Stomach (tissue), 9 donors: ENCODE results near the gene PDE9A. TPM values are rescaled to one million over a fixed set of nuclear protein-coding genes. Genes with fewer than 3 reads are reported as not detected.
"Not testable (repeated sequence)": the region's sequence is repeated elsewhere in the genome, so short reads cannot be mapped to it uniquely, and the experiment has no call there.

Experiments
- DNase-seq, 2 donors: peaks; one replicate each; pipeline versions ENCODE4 v3.0.0 to v3.0.0-alpha.2; 2013 to 2019
- H3K27ac ChIP-seq, 5 donors: fragments of 200-600 bp in 4 of 5; sonication (generic) in 4 of 5; one replicate each; pipeline ENCODE4 v1.5.1; 2013 to 2019; ENCODE audit warnings: mild to moderate bottlenecking in 1 of 5, moderate library complexity in 1 of 5
- H3K27me3 ChIP-seq, 3 donors: fragments of 200-600 bp; sonication (generic); one replicate each; pipeline ENCODE4 v1.5.1; 2017 to 2019; ENCODE audit warnings: mixed run types in 1 of 3
- H3K36me3 ChIP-seq, 4 donors: fragments of 200-600 bp; sonication (generic); 1 replicate in 3 of 4; 2 replicates in 1 of 4; pipeline ENCODE4 v1.5.1; 2016 to 2019
- H3K4me1 ChIP-seq, 4 donors: fragments of 200-600 bp; sonication (generic); one replicate each; pipeline ENCODE4 v1.5.1; 2016 to 2019
- H3K4me3 ChIP-seq, 4 donors: fragments of 200-600 bp; sonication (generic) in 3 of 4; one replicate each; pipeline ENCODE4 v1.5.1; 2016 to 2019; ENCODE audit warnings: mild to moderate bottlenecking in 1 of 4
- H3K9me3 ChIP-seq, 4 donors: fragments of 200-600 bp; sonication (generic); one replicate each; pipeline ENCODE4 v1.5.1; 2016 to 2019
- CTCF ChIP-seq, 7 experiments: fragments of 450-650 bp in 4 of 7; fragments of 200-600 bp in 3 of 7; sonication (generic) in 3 of 7; IDR thresholded peaks; one replicate each; pipeline ENCODE4 v1.5.1; 2016 to 2019; ENCODE audit warnings: antibody characterized with exemption in 7 of 7, control low read depth in 2 of 7, mild to moderate bottlenecking in 1 of 7
- EP300 ChIP-seq: sonication (generic); formaldehyde crosslinking; IDR thresholded peaks from one replicate; pipeline ENCODE4 v1.6.1; 2017; ENCODE audit warnings: antibody characterized with exemption
- POLR2A ChIP-seq, 4 donors: fragments of 450-650 bp; IDR thresholded peaks; one replicate each; pipeline ENCODE4 v1.6.1; 2016; ENCODE audit warnings: antibody characterized with exemption in 4 of 4, control low read depth in 2 of 4, mild to moderate bottlenecking in 1 of 4, moderate library complexity in 1 of 4
- POLR2AphosphoS5 ChIP-seq, 3 donors: sonication (generic); formaldehyde crosslinking; IDR thresholded peaks; one replicate each; pipeline ENCODE4 v1.6.1; 2016; ENCODE audit warnings: antibody characterized with exemption in 3 of 3
- WGBS, 5 donors: extraction: QIAGEN DNeasy Blood & Tissue Kit in 3 of 5; methylation state at CpG; one replicate each; pipeline versions ENCODE4 v1.1.5 to v1.1.7; 2013 to 2018; 5-methylcytosine and 5-hydroxymethylcytosine counted together
- intact Hi-C: fragments of 100-400 bp; cut with DNase I; formaldehyde crosslinking; loops from one replicate; pipeline ENCODE4 v1.15.1; 2023; ENCODE audit warnings: low total_unique reads
- polyA plus RNA-seq, 3 donors: library from polyadenylated mRNA; stranded (reverse); fragments of 200-250 nt; gene quantifications; one replicate each; pipeline ENCODE4 v1.2.3, GENCODE V29; 2013
- total RNA-seq, 5 donors: library from RNA; depleted of rRNA; stranded (reverse); fragments of >200 nt; gene quantifications; one replicate each; pipeline versions ENCODE4 v1.1.0 to v1.2.3, GENCODE V29; 2014 to 2016
- donor health status: healthy with polysubstance abuse.
- donor health status: Bipolar disorder and iron deficiency.
- donor health status: healthy.

Gene PDE9A
- total and polyA plus RNA-seq, 8 donors = 6.4 to 77.1 (median 11.9) TPM

GRCh38 chr21:42627527-42628289 lies 25.7 kb upstream of the PDE9A start:
- H3K9me3 ChIP-seq = no peaks in the 10 kb centered on the region
- H3K27ac ChIP-seq = no peak overlapping the region
- 76 to 82% (median 80%) methylated on average over 15 of the region's 15 CpGs for WGBS, 5 donors
- intact Hi-C loops = no loop called here
- no peak for DNase-seq
- H3K4me1 ChIP-seq = peaks cover 3 to 13% (median 5%) of the 10 kb centered on the region in 4 donors
- peaks cover 0 to 17% (median 0%) of the 10 kb centered on the region in 3 donors for H3K27me3 ChIP-seq
- TF ChIP-seq POLR2AphosphoS5 (IDR thresholded peaks at IDR 0.05) (no peak), POLR2A (IDR thresholded peaks at IDR 0.05) (no peak), EP300 (no peak), CTCF (IDR thresholded peaks at IDR 0.05) (no peak)
- H3K36me3 ChIP-seq = no peaks in the 10 kb centered on the region
- H3K4me3 ChIP-seq = no peak overlapping the region

DNA sequence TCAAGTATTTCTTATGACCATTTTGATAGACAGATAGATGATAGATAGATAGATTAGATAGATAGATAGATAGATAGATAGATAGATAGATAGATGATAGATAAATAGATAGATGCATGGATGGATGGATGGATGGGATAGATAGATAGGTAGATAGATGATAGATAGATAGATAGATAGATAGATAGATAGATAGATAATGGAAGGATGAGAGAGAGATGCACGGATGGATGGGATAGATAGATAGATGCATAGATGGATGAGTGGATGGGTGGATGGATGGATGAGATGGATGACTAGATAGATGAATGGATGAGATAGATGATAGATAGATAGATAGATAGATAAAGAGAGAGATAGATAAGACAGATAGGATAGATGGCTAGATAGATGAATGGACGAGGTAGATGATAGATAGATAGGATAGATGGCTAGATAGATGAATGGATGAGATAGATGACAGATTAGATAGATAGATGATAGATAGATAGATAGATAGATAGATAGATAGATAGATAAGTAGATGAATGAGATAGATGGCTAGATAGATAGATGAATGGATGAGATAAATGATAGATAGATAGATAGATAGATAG lies 24.9 kb upstream of the PDE9A start:
- H3K9me3 ChIP-seq, intact Hi-C loops, DNase-seq, H3K4me3 ChIP-seq, H3K36me3 ChIP-seq, H3K27ac ChIP-seq: not testable (repeated sequence)
- H3K27me3 ChIP-seq = peaks cover 0 to 15% (median 0%) of the 10 kb centered on the region in 3 donors
- WGBS, 5 donors = 81 to 88% (median 84%) methylated on average over 2 of the region's 2 CpGs
- peaks cover 3 to 13% (median 5%) of the 10 kb centered on the region in 4 donors for H3K4me1 ChIP-seq
- peak in 2 of 3 donors; percentile 20 to 41 for TF ChIP-seq POLR2AphosphoS5 (IDR thresholded peaks at IDR 0.05)

DNA sequence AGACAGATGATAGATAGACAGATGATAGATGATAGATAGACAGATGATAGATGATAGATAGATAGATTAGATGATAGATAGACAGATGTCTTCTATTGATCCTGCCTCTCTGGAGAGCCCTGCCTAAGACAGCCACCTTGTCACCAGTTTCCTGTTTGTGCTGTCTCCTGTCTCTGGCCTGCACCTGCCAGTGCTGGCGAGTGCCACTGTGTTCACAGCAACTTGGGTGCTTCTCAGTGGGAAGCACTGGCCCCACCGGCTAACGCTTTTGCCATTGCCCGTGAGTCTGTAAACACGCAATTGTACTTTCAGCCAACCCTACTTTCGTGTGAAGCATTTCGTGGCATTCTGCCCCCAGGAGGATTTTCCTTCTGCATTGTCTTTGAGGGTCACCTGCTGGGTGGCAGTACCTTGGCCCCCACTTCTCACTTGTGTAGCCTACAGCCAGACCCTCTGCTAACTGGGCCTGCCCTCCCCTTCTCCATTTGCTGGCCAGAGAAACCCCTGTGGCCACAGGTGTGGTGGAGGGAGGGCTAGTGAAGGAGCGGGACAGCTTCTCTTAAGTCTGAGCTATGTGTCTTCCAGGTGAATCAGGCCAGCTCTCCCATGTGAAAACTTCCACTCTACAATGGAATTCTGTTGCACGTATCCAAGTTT lies 23.4 kb upstream of the PDE9A start:
- TF ChIP-seq CTCF (IDR thresholded peaks at IDR 0.05) = no peak
- TF ChIP-seq EP300 = no peak
- no peak for TF ChIP-seq POLR2AphosphoS5 (IDR thresholded peaks at IDR 0.05)
- TF ChIP-seq POLR2A (IDR thresholded peaks at IDR 0.05) = no peak
- no peak for DNase-seq
- WGBS, 5 donors = 70 to 85% (median 77%) methylated on average over 8 to 9 of the region's 9 CpGs
- intact Hi-C loops = no loop called here
- Histone ChIP-seq H3K36me3 (no peaks in the 10 kb centered on the region), H3K9me3 (no peaks in the 10 kb centered on the region), H3K4me1 (peaks cover 0 to 1% (median under 1%) of the 10 kb centered on the region in 4 donors), H3K4me3 (no peak overlapping the region), H3K27ac (no peak overlapping the region), H3K27me3 (peaks cover 0 to 16% (median 0%) of the 10 kb centered on the region in 3 donors)

DNA sequence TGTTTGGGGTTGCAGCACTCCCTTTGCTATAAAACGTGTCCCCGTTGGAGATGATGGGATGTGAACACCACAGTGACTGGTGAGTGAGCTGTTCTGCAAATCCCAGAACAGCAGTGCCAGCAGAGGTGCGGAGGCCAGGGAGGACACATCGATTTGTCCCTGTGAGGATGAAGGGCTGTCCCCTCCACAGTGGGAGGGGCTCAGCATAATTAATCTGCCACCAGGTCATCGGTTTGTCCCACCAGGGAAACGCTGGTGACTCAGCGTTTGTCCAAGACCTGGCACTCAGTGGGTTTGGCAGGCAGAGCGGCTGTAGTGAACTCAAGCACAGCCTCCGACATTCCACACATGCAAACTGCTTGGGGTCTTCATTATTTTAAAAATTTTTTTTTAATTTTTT lies 22.8 kb upstream of the PDE9A start:
- no peaks in the 10 kb centered on the region for H3K4me1 ChIP-seq
- H3K27ac ChIP-seq = no peak overlapping the region
- no peak for DNase-seq
- intact Hi-C loops = no loop called here
- no peak overlapping the region for H3K4me3 ChIP-seq
- no peaks in the 10 kb centered on the region for H3K9me3 ChIP-seq
- peaks cover 0 to 21% (median 0%) of the 10 kb centered on the region in 3 donors for H3K27me3 ChIP-seq
- H3K36me3 ChIP-seq = no peaks in the 10 kb centered on the region
- no peak for TF ChIP-seq EP300
- TF ChIP-seq POLR2AphosphoS5 (IDR thresholded peaks at IDR 0.05) = no peak
- no peak for TF ChIP-seq CTCF (IDR thresholded peaks at IDR 0.05)
- TF ChIP-seq POLR2A (IDR thresholded peaks at IDR 0.05) = no peak
- 57 to 67% (median 63%) methylated on average over 9 of the region's 9 CpGs for WGBS, 5 donors
